AG04449 (cell line): ENCODE data around the gene GRB10.

ENCODE experiments used
- CTCF ChIA-PET: fragments of 350-600 bp; formaldehyde crosslinking; extraction: SDS; loops from one replicate; lab custom pipeline; 2021; ENCODE audit warnings: antibody characterized with exemption; lab: Yijun Ruan, JAX
- POLR2A ChIA-PET: fragments of 400-600, 350-600 bp; formaldehyde crosslinking; extraction: SDS; loops from one replicate; lab custom pipeline; 2020; ENCODE audit warnings: antibody characterized with exemption, inconsistent platforms; lab: Yijun Ruan, JAX
- DNase-seq: peaks from one replicate; pipeline ENCODE4 v3.0.0-alpha.2; 2010; ENCODE audit warnings: low read depth, low spot score
- H3K4me3 ChIP-seq: 2 replicates; pipeline ENCODE4 v1.5.1; 2011; ENCODE audit warnings: low read depth, mild to moderate bottlenecking, control low read depth, low read length
- TF ChIP-seq, protein P1 (sequence below): IDR thresholded peaks from one replicate; pipeline ENCODE4 v1.5.1; 2011; ENCODE audit warnings: mild to moderate bottlenecking, moderate library complexity, low read length, control low read depth, inconsistent platforms; ENCODE audit not compliant: insufficient read depth; ENCODE audit errors: missing control alignments

Gene GRB10

DNA sequence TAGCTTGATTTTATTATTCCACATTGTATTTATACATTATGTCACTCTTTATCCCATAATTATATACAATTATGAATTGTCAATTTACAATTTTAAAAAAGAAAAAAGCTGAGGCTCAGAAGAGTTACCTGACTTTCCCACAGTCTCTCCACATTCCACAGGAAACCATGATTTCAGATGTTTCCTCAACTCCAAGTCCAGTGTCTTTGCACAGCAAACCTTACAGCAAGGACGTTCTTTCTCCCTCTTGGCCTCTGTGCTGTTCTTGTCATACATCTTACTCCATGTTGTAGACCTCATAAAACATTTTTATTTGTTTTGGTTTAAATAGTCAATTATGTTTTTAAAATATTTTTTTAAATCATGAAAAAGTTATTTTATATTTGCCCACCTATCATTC lies 34.9 kb upstream of the GRB10 start:
- H3K4me3 ChIP-seq, result no peak overlapping the region
- TF ChIP-seq, protein P1, sequence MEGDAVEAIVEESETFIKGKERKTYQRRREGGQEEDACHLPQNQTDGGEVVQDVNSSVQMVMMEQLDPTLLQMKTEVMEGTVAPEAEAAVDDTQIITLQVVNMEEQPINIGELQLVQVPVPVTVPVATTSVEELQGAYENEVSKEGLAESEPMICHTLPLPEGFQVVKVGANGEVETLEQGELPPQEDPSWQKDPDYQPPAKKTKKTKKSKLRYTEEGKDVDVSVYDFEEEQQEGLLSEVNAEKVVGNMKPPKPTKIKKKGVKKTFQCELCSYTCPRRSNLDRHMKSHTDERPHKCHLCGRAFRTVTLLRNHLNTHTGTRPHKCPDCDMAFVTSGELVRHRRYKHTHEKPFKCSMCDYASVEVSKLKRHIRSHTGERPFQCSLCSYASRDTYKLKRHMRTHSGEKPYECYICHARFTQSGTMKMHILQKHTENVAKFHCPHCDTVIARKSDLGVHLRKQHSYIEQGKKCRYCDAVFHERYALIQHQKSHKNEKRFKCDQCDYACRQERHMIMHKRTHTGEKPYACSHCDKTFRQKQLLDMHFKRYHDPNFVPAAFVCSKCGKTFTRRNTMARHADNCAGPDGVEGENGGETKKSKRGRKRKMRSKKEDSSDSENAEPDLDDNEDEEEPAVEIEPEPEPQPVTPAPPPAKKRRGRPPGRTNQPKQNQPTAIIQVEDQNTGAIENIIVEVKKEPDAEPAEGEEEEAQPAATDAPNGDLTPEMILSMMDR, result no peak
- ChIA-PET CTCF (interaction anchor here (0.9 kb wide), 1 partner anchor 24 kb away, joined by 3 read pairs; no protein-coding TSS in a partner anchor), POLR2A (no interaction called here)
- DNase-seq, result no peak

DNA sequence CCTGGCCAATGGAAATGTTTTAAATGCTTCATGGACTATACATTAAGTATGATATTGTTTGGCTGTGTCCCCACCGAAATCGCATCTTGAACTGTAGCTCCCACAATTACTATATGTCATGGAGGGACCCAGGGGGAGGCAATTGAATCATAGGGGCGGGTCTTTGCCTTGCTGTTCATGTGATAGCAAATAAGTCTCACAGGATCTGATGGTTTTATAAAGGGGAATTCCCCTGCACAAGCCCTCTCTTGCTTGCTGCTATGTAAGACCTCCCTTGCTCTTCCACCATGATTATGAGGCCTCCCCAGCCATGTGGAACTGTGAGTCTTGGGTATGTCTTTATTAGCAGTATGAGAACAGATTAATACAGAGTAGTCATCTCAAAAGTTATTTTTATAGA lies 32.4 kb upstream of the GRB10 start:
- POLR2A ChIA-PET, result no interaction called here
- CTCF ChIA-PET, result no interaction called here
- TF ChIP-seq, protein P1, result no peak
- DNase-seq, result no peak
- no peak overlapping the region for H3K4me3 ChIP-seq

DNA sequence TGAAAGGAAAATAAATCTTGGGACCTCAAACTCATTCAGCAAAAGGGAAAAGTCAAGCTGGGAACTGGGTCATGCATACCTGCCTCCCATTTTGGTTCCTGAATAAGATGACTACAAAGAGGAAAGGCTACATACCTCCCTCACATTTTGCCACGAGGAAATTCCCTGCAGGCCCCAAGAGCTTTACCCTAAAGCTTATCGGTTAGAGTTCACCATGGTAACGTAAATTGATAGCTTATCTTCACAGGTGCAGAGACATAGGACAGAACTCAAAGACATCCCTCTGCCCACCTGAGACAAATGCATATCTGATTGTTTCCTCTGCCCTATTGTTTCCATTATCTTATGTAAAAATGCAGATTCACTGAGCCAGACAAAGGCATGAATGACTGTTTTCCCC lies 31.5 kb upstream of the GRB10 start:
- no peak for DNase-seq

DNA sequence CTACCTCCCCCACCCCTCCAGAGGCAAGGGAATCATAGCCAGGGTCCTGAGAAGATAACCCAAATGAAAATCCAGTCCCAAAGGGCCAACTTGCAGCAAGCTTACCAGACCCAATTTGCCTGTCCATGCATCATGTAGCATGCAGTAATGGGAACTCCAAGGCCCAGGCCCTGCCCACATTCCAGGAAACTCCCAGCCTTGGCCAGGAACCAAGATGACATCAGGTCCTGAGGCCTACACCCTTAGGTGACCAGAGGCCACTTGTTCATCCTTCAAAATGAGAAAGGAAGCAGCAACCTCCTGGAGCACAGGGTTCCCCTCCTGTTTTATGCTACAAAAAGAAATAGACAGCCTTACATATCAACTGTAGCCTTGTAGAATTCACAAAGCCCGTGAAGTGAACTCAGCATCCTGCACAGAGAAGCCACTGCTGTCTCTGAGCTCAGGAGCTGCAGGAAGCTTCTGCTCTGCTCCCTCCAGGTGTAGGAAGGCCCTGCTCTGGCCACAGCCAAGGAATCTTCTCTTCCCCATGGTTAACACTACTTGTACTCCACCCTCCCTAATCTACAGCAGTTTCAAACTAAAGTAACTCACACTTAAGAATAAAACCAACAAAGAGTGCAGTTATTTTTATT lies 30.3 kb upstream of the GRB10 start:
- no peak overlapping the region for H3K4me3 ChIP-seq
- TF ChIP-seq, protein P1, result no peak
- ChIA-PET CTCF (no interaction called here), POLR2A (interaction anchor here (0.8 kb wide), 1 partner anchor 9 kb away, joined by 3 read pairs; no protein-coding TSS in a partner anchor)
- DNase-seq, result no peak

More for the DNA sequence above, 31.5 kb upstream of the GRB10 start:
- TF ChIP-seq, protein P1, result no peak
- POLR2A ChIA-PET, result no interaction called here
- no peak overlapping the region for H3K4me3 ChIP-seq
- CTCF ChIA-PET, result no interaction called here

DNA sequence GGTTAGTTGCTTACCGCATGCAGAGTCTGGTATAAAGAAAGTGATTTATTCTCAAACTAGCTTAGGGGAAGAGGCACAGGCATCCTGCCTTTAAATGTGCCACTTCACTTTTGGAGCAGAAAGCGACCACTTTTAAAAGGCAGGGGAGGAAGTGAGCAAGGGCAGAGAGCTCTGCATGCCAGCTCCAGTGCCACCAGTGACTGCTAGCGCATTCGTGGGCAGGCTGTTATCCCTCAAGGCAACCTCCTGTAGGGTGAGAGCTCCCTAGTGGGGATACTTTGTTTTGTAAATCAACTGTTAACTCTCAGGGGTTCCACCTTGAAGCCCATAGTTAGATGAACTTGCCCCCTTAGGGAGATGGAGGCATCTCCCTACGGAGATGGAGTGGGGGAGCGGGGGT lies 29.4 kb upstream of the GRB10 start:
- H3K4me3 ChIP-seq, result no peak overlapping the region
- CTCF ChIA-PET, result interaction anchor here (1.2 kb wide), 1 partner anchor 344 kb away, joined by 3 read pairs; no protein-coding TSS in a partner anchor
- TF ChIP-seq, protein P1, result no peak
- POLR2A ChIA-PET, result no interaction called here
- no peak for DNase-seq

DNA sequence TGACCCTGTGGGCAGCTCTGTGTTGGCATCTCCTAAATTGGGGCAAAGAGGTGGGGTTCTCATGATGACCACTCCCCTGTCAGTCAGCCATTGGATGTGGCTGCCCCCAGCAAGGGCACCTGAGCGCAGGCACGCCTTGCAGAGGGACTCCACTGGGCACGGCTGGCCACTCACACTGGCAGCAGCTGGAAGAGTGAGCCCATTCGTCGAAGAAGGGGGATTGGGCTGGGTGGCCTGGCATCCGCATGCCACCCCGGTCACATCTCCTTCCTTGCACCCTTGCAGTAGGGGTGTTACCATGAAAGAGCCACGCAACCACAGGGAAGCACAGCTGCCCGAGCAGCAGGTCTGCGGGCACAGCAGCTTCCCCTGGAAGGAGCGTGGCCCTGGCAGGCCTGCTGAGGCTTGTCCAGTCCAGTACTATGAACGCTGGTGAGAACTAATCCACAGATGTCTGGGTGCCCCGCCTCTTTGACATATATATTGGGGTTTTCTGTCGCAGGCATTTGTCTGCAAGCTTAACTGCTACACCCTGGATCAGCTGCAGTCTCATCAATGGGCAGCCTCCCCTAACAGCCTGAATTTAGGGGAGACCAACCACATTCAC lies 25.7 kb upstream of the GRB10 start:
- TF ChIP-seq, protein P1, result no peak
- no peak for DNase-seq
- no peak overlapping the region for H3K4me3 ChIP-seq
- ChIA-PET CTCF (interaction anchor here (0.7 to 1.7 kb wide), 2 partner anchors 13 to 260 kb away, joined by 3 to 4 read pairs; no protein-coding TSS in a partner anchor), POLR2A (no interaction called here)
